GM18868 (cell line): ENCODE data around the gene MIEF2.
A peak's percentile ranks its signal among the peaks of the same experiment; 100 is the strongest.
"Not testable (repeated sequence)": the region's sequence is repeated elsewhere in the genome, so short reads cannot be mapped to it uniquely, and the experiment has no call there.

ENCODE experiments used
- ATAC-seq: cut with Tn5 transposase; IDR thresholded peaks from one replicate; pipeline ENCODE4 v1.9.1; 2021; ENCODE audit warnings: mild to moderate bottlenecking, moderate library complexity; ENCODE audit not compliant: unreplicated experiment

Gene MIEF2, protein sequence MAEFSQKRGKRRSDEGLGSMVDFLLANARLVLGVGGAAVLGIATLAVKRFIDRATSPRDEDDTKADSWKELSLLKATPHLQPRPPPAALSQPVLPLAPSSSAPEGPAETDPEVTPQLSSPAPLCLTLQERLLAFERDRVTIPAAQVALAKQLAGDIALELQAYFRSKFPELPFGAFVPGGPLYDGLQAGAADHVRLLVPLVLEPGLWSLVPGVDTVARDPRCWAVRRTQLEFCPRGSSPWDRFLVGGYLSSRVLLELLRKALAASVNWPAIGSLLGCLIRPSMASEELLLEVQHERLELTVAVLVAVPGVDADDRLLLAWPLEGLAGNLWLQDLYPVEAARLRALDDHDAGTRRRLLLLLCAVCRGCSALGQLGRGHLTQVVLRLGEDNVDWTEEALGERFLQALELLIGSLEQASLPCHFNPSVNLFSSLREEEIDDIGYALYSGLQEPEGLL

GRCh38 chr17:18260332-18261145 is at the start of gene MIEF2:
MIEF2 (plus strand) TSS chr17:18260662; CDS start chr17:18262721, 2,059 bp downstream.
- ATAC-seq: peak; percentile 84

DNA sequence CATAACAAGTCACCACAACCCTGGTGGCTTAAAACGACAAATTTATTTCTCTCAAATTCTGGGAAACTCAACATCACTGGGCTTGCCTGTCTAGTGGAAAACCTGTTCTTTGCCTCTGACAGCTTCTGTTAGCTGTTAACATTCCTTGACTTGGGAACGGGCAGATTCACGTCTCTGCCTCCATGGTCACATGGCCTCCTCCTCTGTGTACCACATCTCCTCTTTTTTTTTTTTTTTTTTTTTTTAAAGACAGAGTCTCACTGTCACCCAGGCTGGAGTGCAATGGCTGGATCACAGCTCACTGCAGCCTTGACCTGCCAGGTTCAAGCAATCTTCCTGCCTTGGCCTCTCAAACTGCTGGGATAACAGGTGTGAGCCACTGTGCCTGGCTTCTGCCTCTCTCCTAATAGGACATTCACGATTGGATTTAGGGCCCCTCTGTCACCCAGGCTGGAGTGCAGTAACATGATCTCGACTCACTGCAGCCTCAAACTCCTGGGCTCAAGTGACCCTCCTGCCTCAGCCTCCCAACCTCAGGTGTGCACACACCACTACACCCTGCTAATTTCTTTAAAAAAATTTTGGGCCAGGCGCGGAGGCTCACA is 46.7 kb upstream of the MIEF2 start:
- no peak for ATAC-seq

GRCh38 chr17:18216906-18217305 is 43.6 kb upstream of the MIEF2 start:
- not testable (repeated sequence) for ATAC-seq

GRCh38 chr17:18217412-18218015 is 42.9 kb upstream of the MIEF2 start:
- no peak for ATAC-seq

GRCh38 chr17:18218756-18219415 is 41.6 kb upstream of the MIEF2 start:
- no peak for ATAC-seq

DNA sequence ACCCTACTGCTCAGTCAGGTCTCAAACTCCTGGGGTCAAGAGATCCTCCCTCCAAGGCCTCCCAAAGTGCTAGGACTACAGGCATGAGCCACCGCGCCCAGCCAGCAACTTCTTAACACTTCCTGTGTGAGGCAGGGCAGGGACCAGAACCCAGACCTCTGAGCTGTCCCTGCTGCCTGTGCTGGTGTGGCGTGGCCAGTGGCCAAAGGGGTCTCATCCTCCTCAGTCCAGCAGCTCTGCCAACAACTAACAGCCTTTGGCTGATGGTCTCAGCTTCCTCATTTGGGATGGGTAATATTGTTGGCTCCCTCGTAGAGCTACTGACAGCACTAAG is 36.4 kb upstream of the MIEF2 start:
- ATAC-seq: no peak

- ATAC-seq: no peak
Measured at GRCh38 chr17:18224387-18225120, 35.9 kb upstream of the MIEF2 start.

GRCh38 chr17:18225121-18225641 is 35.3 kb upstream of the MIEF2 start, which contains the start of gene LLGL1:
LLGL1 (plus strand) TSS chr17:18225635; CDS start chr17:18225683, 48 bp downstream.
- ATAC-seq: peak; percentile 90

DNA sequence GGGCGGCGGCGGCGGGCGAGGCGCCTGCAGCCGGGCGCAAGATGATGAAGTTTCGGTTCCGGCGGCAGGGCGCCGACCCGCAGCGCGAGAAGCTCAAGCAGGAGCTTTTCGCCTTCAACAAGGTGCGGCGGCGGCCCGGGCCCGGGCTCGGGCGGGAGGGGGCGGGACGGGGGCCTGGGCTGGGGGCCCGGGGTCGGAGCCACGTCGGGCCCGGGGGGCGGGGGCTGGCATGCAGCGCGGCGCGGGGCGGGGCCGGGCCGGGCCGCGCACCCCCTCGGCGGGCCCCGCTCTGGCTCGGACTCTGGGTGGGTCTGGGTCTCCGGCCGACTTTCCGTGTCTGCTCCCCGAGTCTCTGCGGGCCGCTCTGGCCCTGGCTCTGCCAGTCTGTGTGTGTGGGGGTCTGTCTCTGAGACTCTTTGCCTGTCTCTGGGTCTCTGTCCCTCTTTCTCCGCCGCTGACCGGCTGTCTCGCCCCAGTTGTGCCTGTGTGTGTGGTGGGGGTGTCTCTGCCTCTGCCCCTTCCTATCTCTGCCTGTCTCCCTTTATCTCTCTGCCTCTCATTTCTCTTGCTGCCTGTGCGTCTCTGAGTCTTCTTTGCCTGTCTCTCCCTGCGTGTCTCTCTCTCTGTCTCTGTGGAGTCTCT is 34.7 kb upstream of the MIEF2 start:
- ATAC-seq: peak; percentile 13

GRCh38 chr17:18226284-18226945 is 34.0 kb upstream of the MIEF2 start:
- no peak for ATAC-seq

DNA sequence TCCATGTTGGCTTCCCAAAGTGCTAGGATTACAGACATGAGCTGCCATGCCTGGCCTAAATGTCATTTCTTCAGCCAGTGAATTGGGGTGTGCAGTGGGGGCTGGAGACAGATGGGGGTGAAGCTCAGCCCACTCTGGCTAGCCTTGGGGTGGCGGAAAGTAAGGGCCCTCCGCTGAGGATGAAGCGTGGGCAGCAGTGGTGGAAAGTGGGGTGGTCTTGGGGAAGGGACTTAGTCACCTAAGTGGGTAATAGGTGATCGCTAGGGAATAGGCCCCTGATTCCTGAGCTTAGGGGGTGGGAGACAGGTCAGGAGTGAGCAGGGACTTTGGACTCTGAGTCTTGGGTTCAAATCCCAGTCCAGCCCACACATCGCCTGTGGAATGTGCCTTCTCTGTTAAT is 32.8 kb upstream of the MIEF2 start:
- no peak for ATAC-seq

- ATAC-seq: no peak
Measured at GRCh38 chr17:18228176-18228682, 32.2 kb upstream of the MIEF2 start.

- ATAC-seq: no peak
Measured at GRCh38 chr17:18229254-18229653, 31.2 kb upstream of the MIEF2 start.

DNA sequence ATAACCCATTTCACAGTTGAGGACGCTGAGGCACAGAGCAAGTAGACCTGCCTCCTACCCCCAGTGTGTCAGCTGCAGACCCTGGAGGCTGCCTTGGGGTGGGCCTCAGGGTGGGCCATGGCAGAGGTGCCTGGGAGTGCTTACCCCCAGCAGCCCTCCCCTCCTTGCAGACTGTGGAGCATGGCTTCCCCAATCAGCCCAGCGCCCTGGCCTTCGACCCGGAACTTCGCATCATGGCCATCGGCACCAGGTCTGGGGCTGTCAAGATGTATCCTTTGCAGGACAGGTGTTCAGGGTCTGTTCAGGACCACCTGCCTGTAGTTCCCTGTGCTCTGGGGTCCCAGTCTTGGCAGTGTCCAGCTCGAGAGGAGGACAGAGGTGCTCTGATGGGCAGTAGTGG is 30.7 kb upstream of the MIEF2 start:
- no peak for ATAC-seq

GRCh38 chr17:18230288-18231141 is 29.9 kb upstream of the MIEF2 start:
- no peak for ATAC-seq

- ATAC-seq: no peak
Measured at GRCh38 chr17:18231164-18231563, 29.3 kb upstream of the MIEF2 start.

DNA sequence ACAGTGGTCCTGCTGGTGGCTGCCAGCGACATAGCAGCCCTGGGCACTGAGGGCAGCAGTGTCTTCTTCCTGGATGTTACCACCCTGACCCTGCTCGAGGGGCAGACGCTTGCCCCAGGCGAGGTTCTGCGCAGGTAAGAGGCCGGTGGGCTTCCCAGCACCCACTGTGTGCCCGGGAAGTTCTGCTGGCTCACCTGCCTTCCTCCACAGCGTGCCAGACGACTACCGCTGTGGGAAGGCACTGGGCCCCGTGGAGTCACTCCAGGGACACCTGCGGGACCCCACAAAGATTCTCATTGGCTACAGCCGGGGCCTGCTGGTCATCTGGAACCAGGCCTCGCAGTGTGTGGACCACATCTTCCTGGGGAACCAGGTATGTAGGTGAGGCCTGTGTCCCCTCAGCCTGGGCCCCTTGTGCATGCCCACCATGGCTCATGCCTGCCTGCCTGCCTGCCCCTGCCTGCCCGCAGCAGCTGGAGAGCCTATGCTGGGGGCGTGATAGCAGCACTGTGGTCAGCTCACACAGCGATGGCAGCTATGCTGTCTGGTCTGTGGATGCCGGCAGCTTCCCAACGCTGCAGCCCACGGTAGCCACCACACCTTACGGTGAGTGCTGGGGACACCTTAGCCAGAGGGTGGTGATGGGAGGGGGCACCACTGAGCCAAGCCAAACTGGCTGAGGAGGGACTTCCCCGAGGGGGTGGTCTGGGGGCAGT is 26.5 kb upstream of the MIEF2 start:
- no peak for ATAC-seq
